Mucosa of rectum (tissue), 2 donors: Measurements from ENCODE around the gene ZNF436.
A peak's percentile ranks its signal among the peaks of the same experiment; 100 is the strongest.

Experiments used
- H3K27ac ChIP-seq, 2 donors: one replicate each; pipeline ENCODE4 v1.7.0; 2013; ENCODE audit warnings: inconsistent platforms in 2 of 2, low read depth in 2 of 2, low read length in 2 of 2
- H3K27me3 ChIP-seq, 2 donors: one replicate each; pipeline ENCODE4 v1.7.0; 2013; ENCODE audit warnings: low read length in 2 of 2; ENCODE audit not compliant: control insufficient read depth in 2 of 2, insufficient read depth in 2 of 2
- H3K36me3 ChIP-seq, 2 donors: one replicate each; pipeline ENCODE4 v1.7.0; 2013; ENCODE audit warnings: low read length in 2 of 2; ENCODE audit not compliant: control insufficient read depth in 2 of 2, insufficient read depth in 2 of 2
- H3K4me1 ChIP-seq, 2 donors: one replicate each; pipeline ENCODE4 v1.7.0; 2013; ENCODE audit warnings: low read length in 2 of 2, mild to moderate bottlenecking in 1 of 2; ENCODE audit not compliant: control insufficient read depth in 2 of 2, insufficient read depth in 2 of 2
- H3K4me3 ChIP-seq, 2 donors: one replicate each; pipeline ENCODE4 v1.7.0; 2013; ENCODE audit warnings: low read length in 2 of 2
- H3K9ac ChIP-seq, 2 donors: one replicate each; pipeline ENCODE4 v1.7.0; 2013; ENCODE audit warnings: low read length in 2 of 2, low read depth in 1 of 2, mild to moderate bottlenecking in 1 of 2
- H3K9me3 ChIP-seq, 2 donors: one replicate each; pipeline ENCODE4 v1.7.0; 2013; ENCODE audit warnings: low read length in 2 of 2; ENCODE audit not compliant: control insufficient read depth in 2 of 2
- donor health status: healthy.
- donor health status: Normal muscosa, but diverticular disease.

The ZNF436 gene

DNA sequence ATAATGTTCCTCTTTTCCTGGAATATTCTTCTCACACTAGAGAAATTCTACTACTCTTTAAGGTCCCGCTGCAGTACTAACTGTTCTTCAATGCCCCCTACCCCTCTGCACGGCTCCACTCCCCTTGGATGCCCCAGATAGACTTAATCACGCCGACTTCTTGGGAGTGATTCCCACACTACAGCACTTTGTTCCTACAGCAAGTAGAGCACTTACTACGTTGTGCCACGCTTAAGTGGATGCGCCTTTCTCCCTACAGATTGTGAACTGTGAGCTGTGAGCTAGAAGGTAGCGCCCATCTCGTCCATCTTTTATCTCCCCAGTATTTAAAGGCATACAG, 2.2 kb downstream of the ZNF436 start:
- peak overlapping the region; percentile 94 to 100 for H3K9ac ChIP-seq
- H3K4me3 ChIP-seq: peak overlapping the region; percentile 83 to 96
- peaks cover 11 to 14% of the 10 kb centered on the region in 2 donors for H3K9me3 ChIP-seq
- no peaks in the 10 kb centered on the region for H3K27me3 ChIP-seq
- peak overlapping the region; percentile 95 to 98 for H3K27ac ChIP-seq
- peaks cover 26 to 33% of the 10 kb centered on the region in 2 donors for H3K4me1 ChIP-seq
- H3K36me3 ChIP-seq: peaks cover 23% of the 10 kb centered on the region in 2 donors

- Histone ChIP-seq H3K4me3 (peak overlapping the region in 1 of 2 donors; percentile 96), H3K9ac (no peak overlapping the region), H3K4me1 (peaks cover 26 to 33% of the 10 kb centered on the region in 2 donors), H3K27me3 (no peaks in the 10 kb centered on the region), H3K36me3 (peaks cover 31% of the 10 kb centered on the region in 2 donors), H3K27ac (no peak overlapping the region), H3K9me3 (peaks cover 19 to 23% of the 10 kb centered on the region in 2 donors)
These were observed 3.0 kb downstream of the ZNF436 start for GRCh38 chr1:23366598-23366997.

DNA sequence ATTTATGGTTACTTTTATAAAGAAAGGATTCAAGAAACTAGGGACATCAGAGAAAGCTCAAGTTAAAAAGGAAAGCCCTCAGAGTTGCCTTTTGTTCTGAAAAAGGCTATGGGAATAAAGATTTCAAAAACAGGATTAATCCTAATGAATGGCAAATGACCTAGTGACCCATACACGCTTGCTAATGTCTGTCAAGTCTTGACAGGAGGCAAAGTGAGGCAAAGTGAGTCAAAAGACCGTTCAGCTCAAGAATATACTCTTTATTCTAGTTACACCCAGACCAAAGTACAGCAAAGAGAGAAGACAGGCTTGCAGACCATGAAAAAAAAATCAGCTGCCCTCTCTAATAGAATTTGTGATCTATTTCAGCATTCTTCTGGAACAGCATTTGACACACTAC, 3.5 kb downstream of the ZNF436 start:
- peaks cover 35% of the 10 kb centered on the region in 2 donors for H3K36me3 ChIP-seq
- no peak overlapping the region for H3K9ac ChIP-seq
- no peaks in the 10 kb centered on the region for H3K27me3 ChIP-seq
- peaks cover 23 to 29% of the 10 kb centered on the region in 2 donors for H3K4me1 ChIP-seq
- peaks cover 23 to 27% of the 10 kb centered on the region in 2 donors for H3K9me3 ChIP-seq
- no peak overlapping the region for H3K4me3 ChIP-seq
- no peak overlapping the region for H3K27ac ChIP-seq

- H3K27me3 ChIP-seq: no peaks in the 10 kb centered on the region
- H3K4me1 ChIP-seq: peaks cover 2 to 8% of the 10 kb centered on the region in 2 donors
- H3K9ac ChIP-seq: no peak overlapping the region
- H3K4me3 ChIP-seq: peak overlapping the region in 1 of 2 donors; percentile 16
- H3K9me3 ChIP-seq: peaks cover 32 to 39% of the 10 kb centered on the region in 2 donors
- H3K27ac ChIP-seq: no peak overlapping the region
- peaks cover 48 to 50% of the 10 kb centered on the region in 2 donors for H3K36me3 ChIP-seq
These were observed 7.4 kb downstream of the ZNF436 start for GRCh38 chr1:23362218-23362713.

- Histone ChIP-seq H3K9me3 (peaks cover 31 to 34% of the 10 kb centered on the region in 2 donors), H3K27ac (no peak overlapping the region), H3K4me3 (no peak overlapping the region), H3K27me3 (no peaks in the 10 kb centered on the region), H3K4me1 (no peaks in the 10 kb centered on the region), H3K36me3 (peaks cover 34% of the 10 kb centered on the region in 2 donors), H3K9ac (no peak overlapping the region)
These were observed 11.2 kb downstream of the ZNF436 start for GRCh38 chr1:23358310-23358875.

- Histone ChIP-seq H3K27ac (no peak overlapping the region), H3K36me3 (peaks cover 24 to 26% of the 10 kb centered on the region in 2 donors), H3K9me3 (peaks cover 20 to 24% of the 10 kb centered on the region in 2 donors), H3K9ac (no peak overlapping the region), H3K4me3 (no peak overlapping the region), H3K4me1 (no peaks in the 10 kb centered on the region), H3K27me3 (no peaks in the 10 kb centered on the region)
These were observed 12.3 kb downstream of the ZNF436 start for GRCh38 chr1:23357138-23357908.

DNA sequence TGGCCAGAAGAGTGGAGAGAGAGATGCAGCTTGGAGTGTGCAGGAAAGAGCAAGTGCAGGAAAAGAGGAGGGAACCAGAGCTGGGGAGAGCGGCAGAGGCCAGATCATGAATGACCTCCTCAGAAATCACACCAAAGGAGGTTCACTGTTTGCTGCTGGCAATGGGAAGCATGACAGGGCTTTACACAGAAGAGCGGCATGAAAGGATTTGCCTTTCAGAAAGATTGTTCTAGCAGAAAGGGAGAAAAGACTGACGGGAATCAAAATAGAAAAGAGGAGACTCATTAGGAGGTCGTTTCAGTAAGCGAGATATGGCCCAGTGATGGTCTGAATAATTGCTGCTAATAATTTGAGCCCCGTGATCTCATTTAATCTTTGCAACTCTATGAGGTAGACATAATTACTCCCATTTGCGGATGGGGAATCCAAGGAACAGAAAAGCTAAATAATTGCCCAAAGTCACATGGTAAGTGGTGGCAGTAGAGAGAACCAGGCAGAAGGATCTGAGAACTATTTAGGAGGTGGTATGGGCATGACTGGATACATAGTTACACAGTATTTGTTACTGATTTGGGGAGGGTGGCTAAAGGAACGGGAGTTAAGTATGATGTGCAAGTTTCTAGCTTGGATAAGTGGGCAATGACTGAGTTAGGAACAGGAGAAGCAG, 13.0 kb downstream of the ZNF436 start:
- H3K9ac ChIP-seq: no peak overlapping the region
- no peak overlapping the region for H3K27ac ChIP-seq
- H3K4me3 ChIP-seq: no peak overlapping the region

GRCh38 chr1:23354245-23354644, 15.4 kb downstream of the ZNF436 start:
- Histone ChIP-seq H3K4me3 (no peak overlapping the region), H3K9me3 (no peaks in the 10 kb centered on the region), H3K9ac (no peak overlapping the region), H3K4me1 (no peaks in the 10 kb centered on the region), H3K27ac (no peak overlapping the region), H3K27me3 (no peaks in the 10 kb centered on the region), H3K36me3 (no peaks in the 10 kb centered on the region)

More for the DNA sequence above, 13.0 kb downstream of the ZNF436 start:
- H3K4me1 ChIP-seq: no peaks in the 10 kb centered on the region
- H3K27me3 ChIP-seq: no peaks in the 10 kb centered on the region
- peaks cover 13 to 16% of the 10 kb centered on the region in 2 donors for H3K9me3 ChIP-seq
- peaks cover 17 to 19% of the 10 kb centered on the region in 2 donors for H3K36me3 ChIP-seq

DNA sequence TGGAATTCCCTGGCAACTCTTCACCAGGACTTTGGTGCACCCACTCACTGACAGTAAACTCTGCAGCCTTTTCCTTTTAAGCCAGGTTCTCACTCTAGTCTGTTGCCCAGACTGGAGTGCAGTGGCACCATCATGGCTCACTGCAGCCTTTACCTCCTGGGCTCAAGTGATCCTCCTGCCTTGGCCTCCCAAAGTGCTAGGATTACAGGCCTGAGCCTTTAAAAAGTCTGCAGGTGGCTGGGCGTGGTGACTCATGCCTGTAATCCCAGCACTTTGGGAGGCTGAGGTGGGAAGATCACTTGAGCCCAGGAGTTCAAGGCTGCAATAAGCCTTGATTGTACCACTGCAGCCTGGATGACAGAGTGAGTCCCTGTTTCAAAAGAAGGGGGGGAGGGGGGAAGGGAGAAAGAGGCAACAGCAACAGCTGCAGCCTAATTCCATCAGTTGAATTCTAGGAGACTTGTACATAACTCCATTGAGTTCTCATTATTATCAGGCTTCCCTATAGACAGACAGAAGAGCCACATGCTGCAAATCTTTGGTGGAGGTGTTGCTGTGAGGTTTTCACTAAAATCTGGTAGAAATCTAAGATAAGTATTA, 17.4 kb downstream of the ZNF436 start:
- H3K4me3 ChIP-seq: no peak overlapping the region
- H3K9ac ChIP-seq: no peak overlapping the region
- no peak overlapping the region for H3K27ac ChIP-seq
- no peaks in the 10 kb centered on the region for H3K27me3 ChIP-seq
- H3K9me3 ChIP-seq: no peaks in the 10 kb centered on the region
- H3K4me1 ChIP-seq: no peaks in the 10 kb centered on the region
- no peaks in the 10 kb centered on the region for H3K36me3 ChIP-seq
